GM12873 (cell line): ENCODE measurements around the gene NOS1AP.

Source experiments
- TF ChIP-seq, protein P1 (sequence below): IDR thresholded peaks from 2 replicates; pipeline ENCODE4 v1.5.1; 2012; ENCODE audit warnings: low read depth, mild to moderate bottlenecking, moderate library complexity, low read length, control low read depth; ENCODE audit not compliant: insufficient read depth; ENCODE audit errors: missing control alignments

Gene NOS1AP

DNA sequence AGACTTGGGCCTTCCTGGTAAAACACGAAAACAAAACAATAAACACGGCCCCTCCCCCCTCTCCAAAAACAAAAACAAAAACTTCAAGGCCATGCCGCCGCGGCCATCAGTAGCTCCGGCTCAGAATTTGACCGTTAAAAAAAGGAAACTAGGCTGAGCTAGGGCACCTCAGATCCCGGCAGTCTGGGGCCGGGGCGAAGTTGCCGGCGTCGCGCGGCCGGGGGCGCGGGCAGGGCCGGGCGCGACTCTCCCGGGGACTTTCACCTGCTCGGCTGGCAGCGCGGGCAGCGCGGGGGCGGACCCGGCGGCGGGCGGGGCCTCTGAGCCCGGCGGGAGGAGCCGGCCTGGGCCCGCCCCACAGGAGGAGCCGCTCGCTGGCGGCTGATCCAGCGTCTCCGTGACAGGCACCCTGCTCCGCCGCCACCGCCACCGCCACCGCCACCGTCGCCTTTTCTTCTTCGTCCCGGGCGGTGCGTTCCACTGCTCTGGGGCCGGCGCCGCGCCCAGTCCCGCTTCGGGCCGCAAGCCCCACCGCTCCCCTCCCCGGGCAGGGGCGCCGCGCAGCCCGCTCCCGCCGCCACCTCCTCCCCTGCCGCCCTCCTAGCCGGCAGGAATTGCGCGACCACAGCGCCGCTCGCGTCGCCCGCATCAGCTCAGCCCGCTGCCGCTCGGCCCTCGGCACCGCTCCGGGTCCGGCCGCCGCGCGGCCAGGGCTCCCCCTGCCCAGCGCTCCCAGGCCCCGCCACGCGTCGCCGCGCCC lies at the start of gene NOS1AP:
Gene NOS1AP, plus strand, starts transcription at position 358 of the 760 bp plus-strand sequence. CDS start 487 bp downstream, outside the sequence.
- TF ChIP-seq, protein P1, sequence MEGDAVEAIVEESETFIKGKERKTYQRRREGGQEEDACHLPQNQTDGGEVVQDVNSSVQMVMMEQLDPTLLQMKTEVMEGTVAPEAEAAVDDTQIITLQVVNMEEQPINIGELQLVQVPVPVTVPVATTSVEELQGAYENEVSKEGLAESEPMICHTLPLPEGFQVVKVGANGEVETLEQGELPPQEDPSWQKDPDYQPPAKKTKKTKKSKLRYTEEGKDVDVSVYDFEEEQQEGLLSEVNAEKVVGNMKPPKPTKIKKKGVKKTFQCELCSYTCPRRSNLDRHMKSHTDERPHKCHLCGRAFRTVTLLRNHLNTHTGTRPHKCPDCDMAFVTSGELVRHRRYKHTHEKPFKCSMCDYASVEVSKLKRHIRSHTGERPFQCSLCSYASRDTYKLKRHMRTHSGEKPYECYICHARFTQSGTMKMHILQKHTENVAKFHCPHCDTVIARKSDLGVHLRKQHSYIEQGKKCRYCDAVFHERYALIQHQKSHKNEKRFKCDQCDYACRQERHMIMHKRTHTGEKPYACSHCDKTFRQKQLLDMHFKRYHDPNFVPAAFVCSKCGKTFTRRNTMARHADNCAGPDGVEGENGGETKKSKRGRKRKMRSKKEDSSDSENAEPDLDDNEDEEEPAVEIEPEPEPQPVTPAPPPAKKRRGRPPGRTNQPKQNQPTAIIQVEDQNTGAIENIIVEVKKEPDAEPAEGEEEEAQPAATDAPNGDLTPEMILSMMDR = no peak

DNA sequence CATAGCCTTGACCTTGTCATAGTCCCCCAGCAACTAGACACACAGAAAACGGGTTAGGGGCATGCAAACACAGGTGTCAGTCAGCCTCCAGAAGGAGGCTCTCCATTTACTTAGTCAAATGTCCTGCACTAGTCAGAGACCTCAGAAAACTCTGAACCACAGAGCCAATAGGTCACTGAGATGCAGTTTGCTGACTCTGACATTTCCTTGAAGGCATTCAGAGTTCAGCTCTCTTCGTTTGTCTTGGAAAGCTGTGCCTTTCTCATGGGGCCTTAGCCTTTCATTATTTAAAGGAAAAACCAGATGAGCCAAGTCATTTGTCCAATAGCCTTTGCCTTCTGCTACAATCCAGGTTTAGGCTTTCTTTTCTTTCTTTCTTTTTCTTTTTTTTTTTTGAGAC lies 49.3 kb upstream of the NOS1AP start:
- TF ChIP-seq, protein P1 = no peak

DNA sequence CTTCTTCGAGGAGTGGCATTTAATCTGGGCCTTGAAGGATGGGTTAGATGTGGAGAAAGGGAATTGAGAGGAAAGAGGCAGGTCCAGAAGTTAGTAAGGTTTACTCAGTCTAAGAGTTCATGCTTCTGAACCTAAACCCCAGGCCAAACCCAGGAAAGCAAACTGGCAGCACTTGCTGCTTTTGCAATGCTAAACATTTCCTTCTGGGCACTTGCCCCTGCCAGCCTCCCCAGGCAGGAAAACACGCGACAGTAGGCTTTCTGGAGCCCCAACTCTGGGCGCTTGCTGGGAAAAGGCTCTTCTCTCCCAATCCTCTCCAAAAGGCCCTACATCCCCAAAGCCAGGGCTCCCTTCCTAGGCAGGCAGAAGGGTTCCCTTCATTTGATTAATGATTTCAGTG lies 48.4 kb upstream of the NOS1AP start:
- TF ChIP-seq, protein P1 = no peak

DNA sequence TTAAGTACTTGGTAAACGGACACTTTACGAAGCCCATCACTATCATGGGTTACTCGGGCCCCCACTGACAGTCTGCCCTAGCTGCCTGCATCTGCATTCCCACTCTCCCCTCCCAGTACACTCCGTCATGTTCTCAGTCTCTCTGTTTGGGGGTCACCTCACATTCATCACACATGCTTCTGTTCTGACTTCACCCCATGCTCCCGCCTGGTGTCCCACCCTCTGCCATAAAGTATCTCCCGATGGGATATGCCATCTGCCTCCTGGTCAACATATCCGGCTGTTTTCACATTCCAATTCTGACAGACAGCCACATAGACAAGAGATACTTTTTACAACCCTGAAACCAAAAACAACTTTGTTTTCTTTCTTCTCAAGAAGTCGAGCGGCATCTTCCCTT lies 46.9 kb upstream of the NOS1AP start:
- TF ChIP-seq, protein P1 = no peak

DNA sequence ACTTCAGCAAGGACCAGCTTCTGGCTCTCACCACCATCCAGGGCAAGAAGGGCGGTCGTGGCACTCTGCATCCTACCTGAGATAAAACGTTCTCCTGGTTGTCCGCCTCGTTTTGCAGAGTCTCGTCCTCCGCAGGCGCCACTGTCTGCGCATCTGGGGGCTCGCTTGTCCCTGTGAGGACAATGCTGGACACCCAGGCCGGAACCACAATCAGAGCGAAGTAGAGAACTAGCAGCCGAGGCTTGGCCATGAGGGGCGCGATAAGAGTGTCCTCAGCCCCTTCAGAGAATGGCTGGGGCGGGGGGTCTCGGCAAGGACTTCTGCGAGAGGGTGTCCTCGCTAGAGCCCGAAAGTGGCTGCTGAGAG lies 46.3 kb upstream of the NOS1AP start:
- TF ChIP-seq, protein P1 = no peak

DNA sequence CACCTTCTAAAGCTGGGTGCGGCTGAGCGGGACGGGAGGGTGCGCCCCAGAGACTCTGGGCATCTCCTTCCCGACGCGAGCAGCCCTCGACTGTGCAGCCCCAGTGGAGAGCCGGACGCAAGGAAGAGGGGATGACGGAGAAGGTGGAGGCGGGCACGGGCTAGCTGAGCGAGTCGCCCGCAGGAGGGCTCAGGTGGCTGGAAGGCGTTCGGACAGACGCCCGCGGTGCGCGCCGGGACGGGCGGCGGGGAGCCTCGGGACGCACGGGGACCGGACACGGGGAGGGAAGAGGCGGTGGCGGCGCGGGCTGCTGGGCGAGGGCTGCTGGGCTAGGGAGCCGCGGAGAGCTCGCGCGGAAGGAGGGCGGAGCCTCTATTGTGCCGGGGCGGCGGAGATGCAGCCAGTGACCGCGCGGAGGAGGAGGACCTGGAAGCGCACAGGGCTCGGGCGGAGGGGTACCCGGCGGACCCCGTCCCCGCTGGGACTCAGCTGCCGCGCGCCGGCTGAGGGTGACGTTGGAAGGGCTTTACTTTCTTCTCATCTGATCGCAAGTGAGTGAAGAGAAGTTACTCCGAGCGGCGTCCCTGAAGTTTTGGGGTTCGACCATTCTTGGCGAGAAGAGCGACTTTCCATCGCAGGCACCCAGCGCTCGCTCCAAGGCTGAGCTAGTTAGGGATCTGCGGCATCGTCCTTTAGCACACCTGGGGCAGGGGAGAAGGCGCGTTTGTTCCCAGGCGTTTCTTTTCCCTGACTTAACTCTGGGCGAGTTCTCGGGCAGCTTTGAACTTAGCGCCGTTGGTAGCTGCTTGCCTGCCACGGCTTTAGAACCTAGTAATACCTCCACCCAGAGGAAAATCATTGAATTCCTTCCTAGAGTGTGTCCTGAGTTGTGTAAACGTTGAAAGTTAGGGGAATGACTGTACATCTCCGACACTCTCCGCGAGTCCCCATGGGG lies 45.7 kb upstream of the NOS1AP start, which contains the start of gene OLFML2B:
Gene OLFML2B, minus strand, starts transcription at position 323 of the 955 bp plus-strand sequence. CDS start 439 bp downstream, outside the sequence.
- TF ChIP-seq, protein P1 = peak; percentile 6

DNA sequence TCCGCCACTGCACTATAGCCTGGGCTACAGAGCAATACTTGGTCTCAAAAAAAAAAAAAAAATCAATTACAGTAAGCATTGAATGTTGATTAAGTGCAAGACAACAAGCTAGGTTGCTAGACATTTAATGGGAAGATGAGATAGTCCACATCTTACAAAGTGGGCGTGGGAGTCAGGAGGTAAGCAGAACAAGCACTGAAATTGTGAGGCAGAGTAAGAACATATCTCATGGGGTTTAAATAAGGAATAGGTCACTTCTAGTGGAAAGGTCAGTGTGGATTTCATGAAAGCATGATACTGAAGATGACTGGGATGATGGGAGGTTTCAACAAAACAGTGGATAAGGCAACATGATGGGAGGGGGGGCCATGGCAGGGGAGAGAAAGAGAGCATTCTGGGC lies 44.0 kb upstream of the NOS1AP start:
- TF ChIP-seq, protein P1 = no peak
